NCI-H187 treated with DMSO at 0.1 percent for 48 hours (cell line): ENCODE measurements around the gene CPNE7.

Experiments
- DNase-seq: peaks from one replicate; lab custom pipeline; 2025; lab: John Stamatoyannopoulos, UW

Gene CPNE7

GRCh38 chr16:89575247-89576152 is at the start of gene CPNE7:
Gene CPNE7, plus strand, starts transcription at chr16:89575758. Its CDS starts 140 bp downstream, at chr16:89575898.
- DNase-seq, result no peak

- DNase-seq, result no peak
Measured at GRCh38 chr16:89529097-89529496, 46.5 kb upstream of the CPNE7 start.

- DNase-seq, result no peak
Measured at GRCh38 chr16:89530401-89531381, 44.9 kb upstream of the CPNE7 start.

- DNase-seq, result no peak
Measured at GRCh38 chr16:89531821-89532526, 43.6 kb upstream of the CPNE7 start.

- no peak for DNase-seq
Measured at GRCh38 chr16:89534252-89534756, 41.3 kb upstream of the CPNE7 start.

GRCh38 chr16:89536371-89536770 is 39.2 kb upstream of the CPNE7 start:
- no peak for DNase-seq

GRCh38 chr16:89536886-89537548 is 38.5 kb upstream of the CPNE7 start:
- DNase-seq, result no peak

- DNase-seq, result no peak
Measured at GRCh38 chr16:89537549-89537925, 38.0 kb upstream of the CPNE7 start.

- DNase-seq, result no peak
Measured at GRCh38 chr16:89538286-89538685, 37.3 kb upstream of the CPNE7 start.

GRCh38 chr16:89540557-89540956 is 35.0 kb upstream of the CPNE7 start:
- no peak for DNase-seq

- DNase-seq, result no peak
Measured at GRCh38 chr16:89541792-89542191, 33.8 kb upstream of the CPNE7 start.

GRCh38 chr16:89544113-89544512 is 31.4 kb upstream of the CPNE7 start:
- DNase-seq, result no peak

- DNase-seq, result no peak
Measured at GRCh38 chr16:89544713-89545043, 30.9 kb upstream of the CPNE7 start.

- DNase-seq, result no peak
Measured at GRCh38 chr16:89545044-89545830, 30.3 kb upstream of the CPNE7 start.

- no peak for DNase-seq
Measured at GRCh38 chr16:89545831-89546574, 29.6 kb upstream of the CPNE7 start.

- DNase-seq, result no peak
Measured at GRCh38 chr16:89546781-89547180, 28.8 kb upstream of the CPNE7 start.

GRCh38 chr16:89547291-89547690 is 28.3 kb upstream of the CPNE7 start:
- DNase-seq, result no peak

- DNase-seq, result no peak
Measured at GRCh38 chr16:89547860-89548259, 27.7 kb upstream of the CPNE7 start.

GRCh38 chr16:89548344-89549006 is 27.1 kb upstream of the CPNE7 start:
- no peak for DNase-seq
